H9 (cell line): ENCODE results near the gene ERMAP. TPM values are rescaled to one million over a fixed set of nuclear protein-coding genes. Genes with fewer than 3 reads are reported as not detected.

ENCODE experiments used
- DNase-seq: peaks from one replicate; pipeline ENCODE4 v3.0.0-alpha.2; 2017
- H2AFZ ChIP-seq: one replicate; pipeline ENCODE4 v1.6.1; 2013; ENCODE audit warnings: mild to moderate bottlenecking, low read length, control low read depth, moderate library complexity
- H2AK5ac ChIP-seq: 2 replicates; pipeline ENCODE4 v1.6.1; 2013; ENCODE audit warnings: low read length, control low read depth, mixed read lengths; ENCODE audit not compliant: insufficient read length
- H2BK120ac ChIP-seq: one replicate; pipeline ENCODE4 v1.6.1; 2013; ENCODE audit warnings: low read depth, mild to moderate bottlenecking, low read length, control low read depth, inconsistent platforms; ENCODE audit not compliant: poor library complexity, severe bottlenecking
- H2BK12ac ChIP-seq: 2 replicates; pipeline ENCODE4 v1.6.1; 2013; ENCODE audit warnings: low read length, control low read depth, mixed read lengths, low read depth; ENCODE audit not compliant: insufficient read length
- H2BK15ac ChIP-seq: 2 replicates; pipeline ENCODE4 v1.6.1; 2013; ENCODE audit warnings: low read depth, low read length, control low read depth
- H2BK20ac ChIP-seq: one replicate; pipeline ENCODE4 v1.6.1; 2013; ENCODE audit warnings: low read depth, mild to moderate bottlenecking, low read length, control low read depth, inconsistent platforms; ENCODE audit not compliant: poor library complexity, severe bottlenecking
- H2BK5ac ChIP-seq: 2 replicates; pipeline ENCODE4 v1.6.1; 2013; ENCODE audit warnings: low read length, control low read depth, mixed read lengths; ENCODE audit not compliant: insufficient read length
- H3K14ac ChIP-seq: 2 replicates; pipeline ENCODE4 v1.6.1; 2013; ENCODE audit warnings: low read length, control low read depth; ENCODE audit not compliant: insufficient read depth
- H3K18ac ChIP-seq: 2 replicates; pipeline ENCODE4 v1.6.1; 2013; ENCODE audit warnings: low read depth, mild to moderate bottlenecking, mixed read lengths, low read length, control low read depth; ENCODE audit not compliant: insufficient read length
- H3K23ac ChIP-seq: 2 replicates; pipeline ENCODE4 v1.6.1; 2013; ENCODE audit warnings: low read length, control low read depth, mixed read lengths, low read depth; ENCODE audit not compliant: insufficient read length
- H3K23me2 ChIP-seq: 2 replicates; pipeline ENCODE4 v1.6.1; 2013; ENCODE audit warnings: low read depth, mild to moderate bottlenecking, mixed read lengths, low read length, control low read depth; ENCODE audit not compliant: insufficient read length, poor library complexity, severe bottlenecking
- H3K27ac ChIP-seq: 2 replicates; pipeline ENCODE4 v1.5.1; 2013; ENCODE audit warnings: low read length, control low read depth, mixed read lengths, low read depth; ENCODE audit not compliant: insufficient read length
- H3K27me3 ChIP-seq: 2 replicates; pipeline ENCODE4 v1.6.1; 2013; ENCODE audit warnings: low read length, control low read depth, inconsistent platforms; ENCODE audit not compliant: insufficient read depth
- H3K4ac ChIP-seq: 2 replicates; pipeline ENCODE4 v1.6.1; 2013; ENCODE audit warnings: low read depth, mild to moderate bottlenecking, control low read depth, inconsistent platforms, low read length, moderate library complexity
- H3K4me1 ChIP-seq: 2 replicates; pipeline ENCODE4 v1.6.1; 2013; ENCODE audit warnings: low read length, control low read depth, inconsistent platforms; ENCODE audit not compliant: insufficient read depth
- H3K4me2 ChIP-seq: 2 replicates; pipeline ENCODE4 v1.6.1; 2013; ENCODE audit warnings: low read length, control low read depth, mixed read lengths; ENCODE audit not compliant: insufficient read length, insufficient read depth
- H3K56ac ChIP-seq: 2 replicates; pipeline ENCODE4 v1.6.1; 2013; ENCODE audit warnings: low read depth, mild to moderate bottlenecking, mixed read lengths, low read length, control low read depth; ENCODE audit not compliant: insufficient read length
- H3K79me1 ChIP-seq: 2 replicates; pipeline ENCODE4 v1.6.1; 2013; ENCODE audit warnings: low read depth, mild to moderate bottlenecking, moderate library complexity, low read length, control low read depth, inconsistent platforms; ENCODE audit not compliant: insufficient read depth, poor library complexity, severe bottlenecking
- H3K79me2 ChIP-seq: 2 replicates; pipeline ENCODE4 v1.6.1; 2013; ENCODE audit warnings: low read length, control low read depth, inconsistent platforms; ENCODE audit not compliant: insufficient read depth
- H3K9ac ChIP-seq: 2 replicates; pipeline ENCODE4 v1.6.1; 2013; ENCODE audit warnings: low read length, control low read depth, mixed read lengths; ENCODE audit not compliant: insufficient read length; ENCODE audit errors: extremely low read depth
- H3K9me3 ChIP-seq: one replicate; pipeline ENCODE4 v1.6.1; 2013; ENCODE audit warnings: low read depth, low read length, inconsistent platforms; ENCODE audit not compliant: control insufficient read depth
- H3T11ph ChIP-seq: one replicate; pipeline ENCODE4 v1.6.1; 2013; ENCODE audit warnings: mild to moderate bottlenecking, low read length, control low read depth, inconsistent platforms
- H4K20me1 ChIP-seq: one replicate; pipeline ENCODE4 v1.6.1; 2013; ENCODE audit not compliant: control insufficient read depth, insufficient read length, insufficient read depth
- H4K5ac ChIP-seq: 2 replicates; pipeline ENCODE4 v1.6.1; 2013; ENCODE audit warnings: low read depth, mild to moderate bottlenecking, mixed read lengths, low read length, control low read depth; ENCODE audit not compliant: insufficient read length
- H4K8ac ChIP-seq: replicated peaks from 2 replicates; pipeline ENCODE4 v1.6.1; 2013; ENCODE audit warnings: low read length, control low read depth, mixed read lengths, low read depth; ENCODE audit not compliant: insufficient read length
- H4K91ac ChIP-seq: 2 replicates; pipeline ENCODE4 v1.6.1; 2013; ENCODE audit warnings: low read depth, mild to moderate bottlenecking, moderate library complexity, mixed read lengths, low read length, control low read depth; ENCODE audit not compliant: insufficient read length
- H3K27ac Mint-ChIP-seq, 3 experiments: 2 replicates in 2 of 3; 3 replicates in 1 of 3; pipeline ENCODE4 v1.8.0; 2020 to 2021; ENCODE audit warnings: mixed read lengths in 3 of 3, mild to moderate bottlenecking in 1 of 3, moderate library complexity in 1 of 3
- H3K27me3 Mint-ChIP-seq: 2 replicates; pipeline ENCODE4 v1.8.0; 2021; ENCODE audit warnings: low read depth, mild to moderate bottlenecking, moderate library complexity, mixed read lengths
- H3K36me3 Mint-ChIP-seq, 3 experiments: 2 replicates in 2 of 3; 3 replicates in 1 of 3; pipeline ENCODE4 v1.8.0; 2020 to 2021; ENCODE audit warnings: low read depth in 3 of 3, mixed read lengths in 3 of 3; ENCODE audit not compliant: insufficient read depth in 1 of 3
- H3K4me1 Mint-ChIP-seq, 2 experiments: 2 replicates each; pipeline ENCODE4 v1.8.0; 2020; ENCODE audit warnings: mixed read lengths in 2 of 2
- H3K4me3 Mint-ChIP-seq, 2 experiments: 2 replicates in 1 of 2; 3 replicates in 1 of 2; pipeline ENCODE4 v1.8.0; 2020 to 2021; ENCODE audit warnings: mild to moderate bottlenecking in 2 of 2, mixed read lengths in 2 of 2, moderate library complexity in 1 of 2
- H3K9me3 Mint-ChIP-seq, 2 experiments: 2 replicates in 1 of 2; 3 replicates in 1 of 2; pipeline ENCODE4 v1.8.0; 2020; ENCODE audit warnings: mild to moderate bottlenecking in 2 of 2, mixed read lengths in 2 of 2, moderate library complexity in 1 of 2
- WGBS: extraction: QIAGEN DNeasy Blood & Tissue Kit; methylation state at CpG from one replicate; pipeline ENCODE4 v1.1.7; 2013; ENCODE audit warnings: missing lambda C conversion rate, low lambda C conversion rate, mixed read lengths; ENCODE audit not compliant: insufficient read length; ENCODE audit errors: extremely low coverage; 5-methylcytosine and 5-hydroxymethylcytosine counted together
- total RNA-seq: library from RNA; stranded (reverse); gene quantifications from 2 replicates; pipeline ENCODE4 v1.2.1, GENCODE V29; 2021
- TF ChIP-seq, protein P1 (sequence below): fragments of 200-600 bp; sonication (generic); conservative IDR thresholded peaks from 3 replicates; pipeline ENCODE4 v1.8.0; 2021; ENCODE audit warnings: antibody characterized with exemption, mild to moderate bottlenecking

ERMAP gene
- total RNA-seq, 1 experiment from 2014 or later = 4.5 TPM

DNA sequence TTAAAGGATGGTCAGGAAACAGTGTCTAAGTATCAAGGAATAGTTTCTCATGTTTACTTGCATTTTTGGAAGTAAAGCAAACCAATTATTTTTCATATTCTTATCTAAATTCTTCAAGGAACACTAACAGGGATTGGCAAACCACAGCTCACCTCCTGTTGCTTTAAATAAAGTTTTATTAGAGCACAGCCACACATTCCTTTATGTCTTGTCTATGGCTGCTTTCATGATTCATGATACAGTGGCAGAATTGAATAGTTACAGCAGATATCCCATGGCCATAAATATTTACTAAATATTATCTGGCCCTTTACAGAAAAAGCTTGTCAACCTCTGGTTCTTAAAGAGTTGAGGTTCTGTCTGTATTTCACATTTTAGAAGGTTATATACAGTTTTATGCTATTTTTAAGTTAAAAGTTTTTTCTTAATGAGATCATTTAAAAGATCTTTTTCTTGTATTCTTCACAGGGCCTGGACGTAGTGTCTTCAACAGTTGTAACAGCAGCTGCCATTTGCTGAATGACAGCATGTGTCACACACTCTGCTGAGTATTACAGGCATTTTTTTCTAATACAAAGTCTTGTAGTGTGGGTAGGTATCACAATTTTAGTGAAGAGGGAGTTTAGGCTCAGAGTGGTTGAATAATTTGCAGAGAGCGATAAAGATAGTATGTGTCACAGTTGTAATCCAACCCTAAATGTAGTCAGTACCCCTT, 32.1 kb downstream of the ERMAP start:
- H3K9me3 ChIP-seq = no peaks in the 10 kb centered on the region
- no peak overlapping the region for H2AFZ ChIP-seq
- WGBS = no CpG with 5 or more reads among the region's 2 CpGs
- Mint-ChIP-seq H3K4me3 (no peak overlapping the region), H3K4me1 (peaks cover 20 to 25% of the 10 kb centered on the region in 2 experiments), H3K27me3 (no peaks in the 10 kb centered on the region), H3K36me3 (peaks cover 36 to 45% (median 39%) of the 10 kb centered on the region in 3 experiments), H3K9me3 (peaks cover 0 to 3% of the 10 kb centered on the region in 2 experiments; a peak in 3 of 5 replicates), H3K27ac (no peak overlapping the region)
- no peaks in the 10 kb centered on the region; the same call in 1 of the 2 replicates for H3K79me2 ChIP-seq
- TF ChIP-seq, protein P1, sequence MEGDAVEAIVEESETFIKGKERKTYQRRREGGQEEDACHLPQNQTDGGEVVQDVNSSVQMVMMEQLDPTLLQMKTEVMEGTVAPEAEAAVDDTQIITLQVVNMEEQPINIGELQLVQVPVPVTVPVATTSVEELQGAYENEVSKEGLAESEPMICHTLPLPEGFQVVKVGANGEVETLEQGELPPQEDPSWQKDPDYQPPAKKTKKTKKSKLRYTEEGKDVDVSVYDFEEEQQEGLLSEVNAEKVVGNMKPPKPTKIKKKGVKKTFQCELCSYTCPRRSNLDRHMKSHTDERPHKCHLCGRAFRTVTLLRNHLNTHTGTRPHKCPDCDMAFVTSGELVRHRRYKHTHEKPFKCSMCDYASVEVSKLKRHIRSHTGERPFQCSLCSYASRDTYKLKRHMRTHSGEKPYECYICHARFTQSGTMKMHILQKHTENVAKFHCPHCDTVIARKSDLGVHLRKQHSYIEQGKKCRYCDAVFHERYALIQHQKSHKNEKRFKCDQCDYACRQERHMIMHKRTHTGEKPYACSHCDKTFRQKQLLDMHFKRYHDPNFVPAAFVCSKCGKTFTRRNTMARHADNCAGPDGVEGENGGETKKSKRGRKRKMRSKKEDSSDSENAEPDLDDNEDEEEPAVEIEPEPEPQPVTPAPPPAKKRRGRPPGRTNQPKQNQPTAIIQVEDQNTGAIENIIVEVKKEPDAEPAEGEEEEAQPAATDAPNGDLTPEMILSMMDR = no peak
- no peak overlapping the region for H3K9ac ChIP-seq
- no peaks in the 10 kb centered on the region for H4K20me1 ChIP-seq
- H3K4me1 ChIP-seq = peaks cover 2% of the 10 kb centered on the region; the same call in 1 of the 2 replicates
- H3K56ac ChIP-seq = no peak overlapping the region
- no peak for DNase-seq
- H2BK12ac ChIP-seq = no peak overlapping the region
- H3K18ac ChIP-seq = no peak overlapping the region
- no peak overlapping the region for H3K4ac ChIP-seq
- no peak overlapping the region for H2BK15ac ChIP-seq
- H2BK5ac ChIP-seq = no peak overlapping the region
- no peak overlapping the region for H3K27ac ChIP-seq
- H2BK20ac ChIP-seq = no peak overlapping the region
- H3K14ac ChIP-seq = no peak overlapping the region
- H4K5ac ChIP-seq = no peak overlapping the region
- peaks cover 6% of the 10 kb centered on the region for H3K23me2 ChIP-seq
- H3K23ac ChIP-seq = no peak overlapping the region
- no peak overlapping the region for H4K91ac ChIP-seq
- H3K4me2 ChIP-seq = no peak overlapping the region
- no peaks in the 10 kb centered on the region for H3K27me3 ChIP-seq
- no peak overlapping the region for H2AK5ac ChIP-seq
- no peak overlapping the region for H4K8ac ChIP-seq
- H3K79me1 ChIP-seq = peaks cover 4% of the 10 kb centered on the region
- no peak overlapping the region for H3T11ph ChIP-seq
- H2BK120ac ChIP-seq = no peak overlapping the region
